Mucosa of descending colon (tissue), 3 donors: ENCODE data around the gene TUFT1. TPM values are rescaled to one million over a fixed set of nuclear protein-coding genes. Genes with fewer than 3 reads are reported as not detected.
"Not testable (repeated sequence)": the region's sequence is repeated elsewhere in the genome, so short reads cannot be mapped to it uniquely, and the experiment has no call there.

ENCODE experiments used
- ATAC-seq: fragments of 200-7000 bp; cut with Tn5 transposase; one replicate; pipeline ENCODE4 v1.9.1; 2020; ENCODE audit warnings: mild to moderate bottlenecking, moderate library complexity
- DNase-seq, 3 donors: peaks; one replicate each; pipeline ENCODE4 v3.0.0-alpha.2; 2020
- H3K36me3 ChIP-seq: fragments of 200-600 bp; one replicate; pipeline ENCODE4 v1.8.0; 2021; ENCODE audit warnings: low read depth, mild to moderate bottlenecking
- H3K4me1 ChIP-seq: fragments of 200-600 bp; one replicate; pipeline ENCODE4 v1.8.0; 2021; ENCODE audit warnings: low read depth, mild to moderate bottlenecking
- H3K4me3 ChIP-seq: fragments of 200-600 bp; one replicate; pipeline ENCODE4 v1.8.0; 2021; ENCODE audit warnings: mild to moderate bottlenecking
- H3K9me3 ChIP-seq: fragments of 200-600 bp; one replicate; pipeline ENCODE4 v1.8.0; 2021; ENCODE audit warnings: mild to moderate bottlenecking
- intact Hi-C, 2 donors: fragments of 100-400 bp; cut with DNase I in 1 of 2; cut with micrococcal nuclease in 1 of 2; formaldehyde crosslinking; loops; one replicate each; pipeline versions ENCODE4 v1.11.0 to v1.11.1; 2022; cut with DNase I, micrococcal nuclease
- total RNA-seq, 3 donors: library from RNA; stranded (reverse); fragmentation: NEBNext Ultra II Directional in 2 of 3; extraction: Animal tissue kit (Norgen Biotek cat#: 25700) in 2 of 3; gene quantifications; one replicate each; pipeline versions ENCODE4 v1.2.1 to v1.2.4, GENCODE V29; 2021 to 2023
- TF ChIP-seq, protein P1 (sequence below): fragments of 200-600 bp; IDR thresholded peaks from one replicate; pipeline ENCODE4 v1.8.0; 2022; ENCODE audit warnings: antibody characterized with exemption, mild to moderate bottlenecking
- donor health status: DM: no; HTN: no; CAD: no; lungs with moderate emphysema.
- donor health status: DM: no; HTN: no; CAD: no.
- donor health status: DM: no; HTN: yes; CAD: no.

Gene TUFT1
- total RNA-seq, 3 donors from 2014 or later = 20.2 to 38.0 (median 27.5) TPM

DNA sequence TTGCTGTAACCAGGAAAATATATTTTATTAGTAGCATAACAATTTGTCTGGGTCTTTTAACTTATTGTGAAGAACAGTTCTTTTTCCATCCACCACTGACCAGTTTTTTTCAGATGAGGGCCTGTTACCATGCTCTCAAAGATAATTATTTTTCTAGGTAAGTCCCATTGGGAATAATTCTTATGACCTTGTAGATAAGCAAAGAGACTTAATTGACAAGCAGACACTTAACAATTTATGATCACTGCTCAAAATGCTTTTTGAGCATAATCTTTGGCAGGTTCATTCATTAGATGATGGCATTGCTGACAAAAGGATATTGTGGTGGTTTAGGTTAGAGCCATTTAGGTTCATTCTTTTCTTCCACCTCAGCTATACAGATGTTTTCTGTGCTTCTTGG is 78.4 kb downstream of the TUFT1 start:
- TF ChIP-seq, protein P1, sequence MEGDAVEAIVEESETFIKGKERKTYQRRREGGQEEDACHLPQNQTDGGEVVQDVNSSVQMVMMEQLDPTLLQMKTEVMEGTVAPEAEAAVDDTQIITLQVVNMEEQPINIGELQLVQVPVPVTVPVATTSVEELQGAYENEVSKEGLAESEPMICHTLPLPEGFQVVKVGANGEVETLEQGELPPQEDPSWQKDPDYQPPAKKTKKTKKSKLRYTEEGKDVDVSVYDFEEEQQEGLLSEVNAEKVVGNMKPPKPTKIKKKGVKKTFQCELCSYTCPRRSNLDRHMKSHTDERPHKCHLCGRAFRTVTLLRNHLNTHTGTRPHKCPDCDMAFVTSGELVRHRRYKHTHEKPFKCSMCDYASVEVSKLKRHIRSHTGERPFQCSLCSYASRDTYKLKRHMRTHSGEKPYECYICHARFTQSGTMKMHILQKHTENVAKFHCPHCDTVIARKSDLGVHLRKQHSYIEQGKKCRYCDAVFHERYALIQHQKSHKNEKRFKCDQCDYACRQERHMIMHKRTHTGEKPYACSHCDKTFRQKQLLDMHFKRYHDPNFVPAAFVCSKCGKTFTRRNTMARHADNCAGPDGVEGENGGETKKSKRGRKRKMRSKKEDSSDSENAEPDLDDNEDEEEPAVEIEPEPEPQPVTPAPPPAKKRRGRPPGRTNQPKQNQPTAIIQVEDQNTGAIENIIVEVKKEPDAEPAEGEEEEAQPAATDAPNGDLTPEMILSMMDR = no peak
- Histone ChIP-seq H3K9me3 (no peaks in the 10 kb centered on the region), H3K4me1 (peaks cover 5% of the 10 kb centered on the region), H3K4me3 (no peak overlapping the region), H3K36me3 (no peaks in the 10 kb centered on the region)
- DNase-seq (no peak), ATAC-seq (no peak)
- intact Hi-C loops = no loop called here

DNA sequence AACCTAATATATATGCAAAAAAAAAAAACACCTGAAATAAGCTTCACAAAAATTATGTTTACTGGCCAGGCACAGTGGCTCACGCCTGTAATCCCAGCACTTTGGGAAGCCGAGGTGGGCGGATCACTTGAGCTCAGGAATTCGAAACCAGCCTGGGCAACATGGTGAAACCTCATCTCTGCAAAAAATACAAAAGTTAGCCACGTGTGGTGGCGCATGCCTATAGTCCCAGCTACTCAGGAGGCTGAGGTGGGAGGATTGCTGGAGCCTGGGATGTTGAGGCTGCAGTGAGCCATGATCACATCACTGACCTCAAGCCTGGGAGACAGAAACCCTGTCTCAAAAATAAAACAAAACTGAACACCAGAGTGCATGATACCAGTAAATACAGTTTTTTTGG is 78.9 kb downstream of the TUFT1 start:
- H3K9me3 ChIP-seq, H3K4me3 ChIP-seq, H3K4me1 ChIP-seq, H3K36me3 ChIP-seq, ATAC-seq, DNase-seq, intact Hi-C loops: not testable (repeated sequence)

GRCh38 chr1:151619489-151620093 is 79.5 kb downstream of the TUFT1 start:
- Histone ChIP-seq H3K36me3 (no peaks in the 10 kb centered on the region), H3K4me1 (peaks cover 5% of the 10 kb centered on the region), H3K4me3 (no peak overlapping the region), H3K9me3 (no peaks in the 10 kb centered on the region)
- intact Hi-C loops = no loop called here
- no peak for DNase-seq
- ATAC-seq = peak; percentile 73
- TF ChIP-seq, protein P1 = no peak

GRCh38 chr1:151620286-151620685 is 80.2 kb downstream of the TUFT1 start:
- intact Hi-C loops = no loop called here
- TF ChIP-seq, protein P1 = no peak
- Histone ChIP-seq H3K36me3 (no peaks in the 10 kb centered on the region), H3K4me1 (peaks cover 5% of the 10 kb centered on the region), H3K4me3 (no peak overlapping the region), H3K9me3 (no peaks in the 10 kb centered on the region)
- no peak for DNase-seq
- peak; percentile 71 for ATAC-seq

DNA sequence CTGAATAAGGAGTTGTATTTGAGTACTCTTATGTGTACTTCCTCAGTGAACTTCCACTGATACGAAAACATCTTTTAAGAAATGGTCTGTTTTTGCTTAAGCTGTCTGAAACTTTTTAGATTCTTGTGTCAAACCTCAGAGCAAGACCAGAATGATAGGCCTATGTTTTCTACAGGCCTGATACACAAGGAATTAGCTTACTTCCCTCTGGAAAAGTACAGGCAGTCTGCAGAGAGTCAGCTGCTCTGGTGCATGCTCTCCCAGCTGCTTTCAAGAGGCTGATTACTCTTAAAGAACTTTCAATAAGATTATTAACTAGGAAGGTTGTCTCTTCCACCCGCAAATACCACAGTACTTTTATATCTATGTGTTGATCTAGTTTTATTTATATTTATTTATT is 81.2 kb downstream of the TUFT1 start:
- Histone ChIP-seq H3K9me3 (no peaks in the 10 kb centered on the region), H3K4me1 (peaks cover 5% of the 10 kb centered on the region), H3K36me3 (no peaks in the 10 kb centered on the region), H3K4me3 (no peak overlapping the region)
- intact Hi-C loops = no loop called here
- ATAC-seq = no peak
- TF ChIP-seq, protein P1 = no peak
- no peak for DNase-seq

- TF ChIP-seq, protein P1 = no peak
- H3K36me3 ChIP-seq = no peaks in the 10 kb centered on the region
- DNase-seq (no peak), ATAC-seq (no peak)
- no peak overlapping the region for H3K4me3 ChIP-seq
- H3K4me1 ChIP-seq = peaks cover 3% of the 10 kb centered on the region
- intact Hi-C loops = no loop called here
- H3K9me3 ChIP-seq = no peaks in the 10 kb centered on the region
Observed at GRCh38 chr1:151624783-151625182, 84.7 kb downstream of the TUFT1 start.
